22Rv1 (cell line): Measurements from ENCODE around the gene C5AR1.

ENCODE experiments used
- ZFX ChIP-seq: fragments of 450-650 bp; IDR thresholded peaks from 2 replicates; pipeline ENCODE4 v1.6.1; 2017; ENCODE audit warnings: antibody characterized with exemption, borderline replicate concordance
- TF ChIP-seq, protein P1 (sequence below): fragments of 450-650 bp; IDR thresholded peaks from 2 replicates; pipeline ENCODE4 v1.5.1; 2017; ENCODE audit warnings: mild to moderate bottlenecking

DNA sequence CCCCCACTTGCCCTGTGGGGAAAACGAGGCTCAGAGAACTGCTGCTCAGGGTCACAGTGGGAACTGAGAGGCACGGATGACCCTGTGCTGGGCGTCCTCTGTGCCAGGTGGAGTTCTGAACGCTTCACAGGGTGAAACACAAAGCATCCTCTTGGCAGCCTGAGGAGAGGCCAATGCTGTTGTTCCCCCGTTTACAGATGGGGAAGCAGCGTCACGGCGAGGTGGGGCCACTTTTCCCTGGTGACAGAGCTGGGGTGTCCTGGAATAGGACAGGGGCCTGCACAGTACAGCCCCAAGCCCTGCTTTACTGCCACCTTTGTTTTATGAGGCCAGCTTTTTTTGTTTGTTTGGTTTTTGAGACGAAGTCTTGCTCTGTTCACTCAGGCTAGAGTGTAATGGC lies 61.6 kb downstream of the C5AR1 start:
- TF ChIP-seq, protein P1, sequence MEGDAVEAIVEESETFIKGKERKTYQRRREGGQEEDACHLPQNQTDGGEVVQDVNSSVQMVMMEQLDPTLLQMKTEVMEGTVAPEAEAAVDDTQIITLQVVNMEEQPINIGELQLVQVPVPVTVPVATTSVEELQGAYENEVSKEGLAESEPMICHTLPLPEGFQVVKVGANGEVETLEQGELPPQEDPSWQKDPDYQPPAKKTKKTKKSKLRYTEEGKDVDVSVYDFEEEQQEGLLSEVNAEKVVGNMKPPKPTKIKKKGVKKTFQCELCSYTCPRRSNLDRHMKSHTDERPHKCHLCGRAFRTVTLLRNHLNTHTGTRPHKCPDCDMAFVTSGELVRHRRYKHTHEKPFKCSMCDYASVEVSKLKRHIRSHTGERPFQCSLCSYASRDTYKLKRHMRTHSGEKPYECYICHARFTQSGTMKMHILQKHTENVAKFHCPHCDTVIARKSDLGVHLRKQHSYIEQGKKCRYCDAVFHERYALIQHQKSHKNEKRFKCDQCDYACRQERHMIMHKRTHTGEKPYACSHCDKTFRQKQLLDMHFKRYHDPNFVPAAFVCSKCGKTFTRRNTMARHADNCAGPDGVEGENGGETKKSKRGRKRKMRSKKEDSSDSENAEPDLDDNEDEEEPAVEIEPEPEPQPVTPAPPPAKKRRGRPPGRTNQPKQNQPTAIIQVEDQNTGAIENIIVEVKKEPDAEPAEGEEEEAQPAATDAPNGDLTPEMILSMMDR, result no peak
- no peak for TF ChIP-seq ZFX
